H7 (cell line): ENCODE results near the gene SCUBE1. TPM values are rescaled to one million over a fixed set of nuclear protein-coding genes. Genes with fewer than 3 reads are reported as not detected.
A peak's percentile ranks its signal among the peaks of the same experiment; 100 is the strongest.

Experiments used
- DNase-seq: peaks from one replicate; pipeline ENCODE4 v3.0.0; 2012
- H3K27me3 ChIP-seq: 2 replicates; pipeline ENCODE4 v1.6.0; 2011; ENCODE audit warnings: mild to moderate bottlenecking, low read length; ENCODE audit not compliant: control insufficient read depth, insufficient read depth
- H3K36me3 ChIP-seq: replicated peaks from 2 replicates; pipeline ENCODE4 v1.5.1; 2011; ENCODE audit warnings: low read length; ENCODE audit not compliant: control insufficient read depth, insufficient read depth
- H3K4me3 ChIP-seq: 2 replicates; pipeline ENCODE4 v1.5.1; 2011; ENCODE audit warnings: low read depth, mild to moderate bottlenecking, control low read depth, low read length, moderate library complexity; ENCODE audit not compliant: insufficient read depth
- total RNA-seq: library from RNA; depleted of rRNA; stranded (reverse); fragments of >200 nt; shearing (Covaris generic); gene quantifications from 2 replicates; pipeline ENCODE4 v1.2.3, GENCODE V29; 2014

The SCUBE1 gene
- total RNA-seq, 1 experiment from 2014 or later, result 0.45 TPM

DNA sequence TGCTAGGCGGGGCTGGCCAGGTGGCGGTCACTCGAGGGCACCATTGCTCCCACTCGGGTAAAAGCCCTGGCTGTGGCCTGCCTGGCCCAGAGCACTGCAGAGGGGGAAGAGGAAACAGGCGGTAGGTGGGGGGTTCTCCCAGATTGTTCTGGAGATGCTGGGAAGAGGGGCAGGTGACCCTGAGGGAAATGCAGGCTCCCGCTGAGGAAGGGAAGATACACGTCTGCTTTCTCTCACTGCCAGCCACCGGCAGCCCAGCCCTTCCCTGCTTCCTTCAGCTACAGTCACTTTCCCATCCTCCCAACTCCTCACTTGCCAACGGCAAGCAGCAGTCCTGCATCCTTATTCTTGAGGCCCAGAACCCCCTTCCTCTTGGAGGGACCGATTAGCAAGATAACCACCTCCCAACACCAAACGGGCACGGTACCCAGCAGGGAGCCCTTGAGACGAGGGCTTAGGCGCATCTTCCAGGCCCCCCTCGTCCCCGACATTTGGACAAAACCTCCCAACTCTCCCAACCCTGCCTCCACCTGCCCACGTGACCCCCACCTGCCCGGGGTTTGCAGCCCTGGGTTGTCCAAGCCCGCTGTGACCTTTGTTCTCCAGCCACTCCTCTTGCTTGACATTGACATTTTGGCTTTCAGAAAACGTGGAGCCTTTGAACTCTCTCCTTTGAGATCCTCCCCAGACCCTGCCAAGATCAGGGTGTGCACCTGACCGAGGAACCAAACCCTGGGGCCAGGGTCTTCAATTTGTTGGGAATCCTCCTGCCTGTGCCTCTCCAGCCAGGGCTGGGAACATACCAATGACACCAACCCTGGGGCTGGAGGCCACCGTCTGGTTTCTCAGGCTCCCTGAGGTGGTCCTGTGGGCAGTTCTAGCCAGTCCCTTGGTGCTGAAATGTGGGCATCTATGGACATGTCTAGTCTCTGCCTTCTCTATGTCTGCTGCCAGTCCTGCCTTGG is 107.4 kb downstream of the SCUBE1 start:
- peak; percentile 66 for DNase-seq
- Histone ChIP-seq H3K27me3 (no peaks in the 10 kb centered on the region), H3K4me3 (no peak overlapping the region), H3K36me3 (no peaks in the 10 kb centered on the region)

DNA sequence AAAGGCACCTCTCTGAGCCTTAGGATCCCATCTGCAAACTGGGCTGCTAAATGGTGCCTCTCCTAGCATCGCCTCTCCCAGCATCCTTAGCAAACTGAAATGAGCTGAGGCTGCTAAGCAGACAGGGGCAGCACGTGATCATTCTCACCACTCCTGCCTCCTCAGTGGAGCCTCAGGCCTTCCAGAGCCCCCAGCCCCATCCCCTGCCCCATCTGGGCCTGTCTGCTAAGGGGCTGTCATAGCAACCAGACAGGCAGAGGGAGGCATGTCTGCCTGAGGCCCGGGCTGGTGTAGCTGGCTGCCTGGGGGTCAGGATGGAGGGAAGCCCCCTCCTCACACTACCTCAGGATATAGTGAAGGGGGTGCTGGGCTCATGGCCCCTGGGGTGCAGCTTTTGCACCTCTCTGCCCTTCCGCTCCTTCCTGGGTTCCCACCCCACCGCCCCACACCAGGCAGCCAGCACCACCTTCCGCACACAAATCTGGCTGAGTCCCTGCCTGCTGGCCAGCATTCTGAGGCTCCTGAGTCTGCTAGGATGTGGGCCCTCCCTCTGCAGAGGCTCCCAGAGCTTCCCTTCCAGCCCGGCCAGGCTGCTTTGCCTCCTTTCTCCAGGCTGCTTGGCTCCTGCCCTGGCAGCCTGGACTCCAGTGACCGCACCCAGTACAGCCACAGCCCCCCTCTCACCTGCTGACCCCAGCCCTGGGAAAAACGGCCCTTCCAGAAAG is 108.7 kb downstream of the SCUBE1 start:
- DNase-seq, result no peak
- no peaks in the 10 kb centered on the region for H3K27me3 ChIP-seq

DNA sequence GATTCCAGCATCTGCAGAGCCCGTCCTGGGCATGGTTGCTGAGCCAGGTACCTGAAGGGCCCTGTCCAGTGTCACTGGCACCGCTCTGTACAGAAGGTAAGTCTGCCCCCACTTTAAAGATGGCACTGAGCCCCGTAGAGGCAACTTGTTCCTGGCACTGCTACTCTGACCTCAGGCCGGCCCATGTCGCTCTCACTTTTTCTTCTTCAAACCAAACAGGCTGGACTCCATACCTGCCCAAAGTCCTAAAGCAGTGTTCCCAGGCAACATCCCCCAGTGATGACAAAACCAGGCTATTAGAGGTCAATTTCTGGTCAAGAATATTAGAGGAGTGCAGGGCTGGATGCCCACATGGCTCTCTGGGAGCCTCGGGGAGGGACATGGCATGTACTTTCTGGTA is 109.6 kb downstream of the SCUBE1 start:
- no peaks in the 10 kb centered on the region for H3K27me3 ChIP-seq
- no peak for DNase-seq
- no peaks in the 10 kb centered on the region for H3K36me3 ChIP-seq
- H3K4me3 ChIP-seq, result no peak overlapping the region

More for the DNA sequence above, 108.7 kb downstream of the SCUBE1 start:
- no peaks in the 10 kb centered on the region for H3K36me3 ChIP-seq
- H3K4me3 ChIP-seq, result no peak overlapping the region

DNA sequence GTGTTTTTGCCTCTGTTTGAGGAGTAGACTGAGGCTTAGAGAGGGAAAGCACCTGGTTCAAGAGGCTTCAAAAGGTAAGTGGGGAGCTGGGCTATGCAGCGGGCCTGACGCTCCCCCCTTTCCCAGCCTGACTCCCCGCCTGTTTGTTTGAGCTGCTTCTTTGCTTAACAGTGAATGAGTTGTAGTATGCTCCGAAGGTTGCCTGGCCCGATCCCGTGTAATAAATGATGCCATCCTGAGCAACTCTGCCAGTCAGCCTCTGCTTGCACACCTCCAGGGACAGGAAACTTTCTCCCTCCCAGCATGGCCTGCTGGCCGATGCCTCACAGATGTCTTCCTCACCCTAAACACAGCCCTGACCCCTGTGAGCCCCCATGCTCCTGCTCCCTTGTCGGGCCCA is 110.7 kb downstream of the SCUBE1 start:
- Histone ChIP-seq H3K27me3 (no peaks in the 10 kb centered on the region), H3K4me3 (no peak overlapping the region), H3K36me3 (no peaks in the 10 kb centered on the region)
- no peak for DNase-seq

DNA sequence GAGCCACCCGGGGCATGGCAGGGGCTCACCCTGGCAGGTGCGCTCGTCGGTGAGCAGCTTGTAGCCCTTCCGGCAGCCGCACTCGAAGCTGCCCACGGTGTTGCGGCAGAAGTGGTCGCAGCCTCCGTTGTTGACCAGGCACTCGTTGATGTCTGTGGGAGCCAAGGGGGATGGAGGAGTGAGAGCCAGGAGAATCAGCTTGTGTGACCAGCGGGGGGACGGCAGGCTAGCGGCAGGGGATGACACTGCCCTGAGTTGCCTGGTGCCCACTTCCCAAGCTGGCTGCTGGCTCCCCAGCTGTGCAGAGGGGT is 111.5 kb downstream of the SCUBE1 start:
- no peak for DNase-seq
- Histone ChIP-seq H3K4me3 (no peak overlapping the region), H3K36me3 (no peaks in the 10 kb centered on the region), H3K27me3 (no peaks in the 10 kb centered on the region)

DNA sequence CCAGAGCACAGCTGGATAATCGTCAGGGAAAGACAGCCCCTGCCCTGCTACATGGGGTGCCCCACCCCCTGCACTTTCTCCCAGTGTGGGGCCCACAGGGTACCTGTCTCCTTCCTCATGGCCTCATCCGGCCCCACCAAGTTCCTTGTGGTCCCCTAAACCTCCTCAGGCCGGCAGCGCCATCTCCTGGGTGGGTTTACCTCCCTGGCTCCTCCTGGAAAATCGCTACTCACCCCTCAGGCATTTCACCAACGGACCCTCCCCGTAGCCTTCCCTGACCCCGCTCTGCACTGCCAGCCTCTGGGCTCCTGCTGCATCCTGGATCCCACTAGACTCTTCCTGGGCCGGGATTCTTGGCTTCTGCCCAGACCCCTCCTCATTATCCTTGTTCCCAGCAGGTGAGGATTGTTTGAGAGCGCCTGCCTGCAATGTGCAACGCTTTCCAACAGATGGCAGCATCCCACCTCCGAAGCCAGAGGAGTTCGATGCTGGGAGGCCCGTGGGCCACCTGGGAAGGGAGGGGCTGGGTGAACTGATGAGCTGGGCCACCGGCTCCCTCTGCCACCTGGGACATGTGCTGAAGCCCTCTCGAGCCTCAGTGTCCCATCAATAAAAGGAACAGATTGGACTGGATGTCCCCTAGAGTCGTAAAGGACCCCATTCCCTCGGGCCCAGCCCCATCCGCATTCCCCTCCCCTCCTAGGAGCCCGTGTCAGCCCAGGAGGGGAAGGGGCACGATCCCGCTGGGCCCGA is 112.0 kb downstream of the SCUBE1 start:
- Histone ChIP-seq H3K36me3 (no peaks in the 10 kb centered on the region), H3K4me3 (peak overlapping the region; percentile 19; the same call in 1 of the 2 replicates), H3K27me3 (no peaks in the 10 kb centered on the region)
- DNase-seq, result peak; percentile 96

DNA sequence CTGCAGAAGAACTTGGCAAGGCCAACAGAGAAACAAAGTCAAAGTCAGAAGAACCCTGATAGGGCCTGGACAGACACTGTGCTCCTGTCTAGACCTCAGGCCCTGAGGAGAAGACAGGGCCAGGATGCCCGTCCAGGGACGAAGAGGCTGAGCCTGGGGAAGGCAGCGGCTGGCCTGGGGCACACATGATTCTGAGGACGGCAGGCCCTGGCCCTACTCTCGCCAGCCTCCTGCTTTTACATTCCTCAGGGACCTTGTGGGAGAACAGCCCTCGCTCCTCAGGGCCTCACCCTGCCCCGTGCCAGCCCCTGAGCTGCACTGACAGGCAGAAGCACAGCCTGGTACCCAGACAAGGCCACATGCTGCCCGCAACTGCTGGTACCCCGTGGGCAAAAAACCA is 112.6 kb downstream of the SCUBE1 start:
- Histone ChIP-seq H3K27me3 (no peaks in the 10 kb centered on the region), H3K4me3 (no peak overlapping the region), H3K36me3 (no peaks in the 10 kb centered on the region)
- DNase-seq, result no peak

DNA sequence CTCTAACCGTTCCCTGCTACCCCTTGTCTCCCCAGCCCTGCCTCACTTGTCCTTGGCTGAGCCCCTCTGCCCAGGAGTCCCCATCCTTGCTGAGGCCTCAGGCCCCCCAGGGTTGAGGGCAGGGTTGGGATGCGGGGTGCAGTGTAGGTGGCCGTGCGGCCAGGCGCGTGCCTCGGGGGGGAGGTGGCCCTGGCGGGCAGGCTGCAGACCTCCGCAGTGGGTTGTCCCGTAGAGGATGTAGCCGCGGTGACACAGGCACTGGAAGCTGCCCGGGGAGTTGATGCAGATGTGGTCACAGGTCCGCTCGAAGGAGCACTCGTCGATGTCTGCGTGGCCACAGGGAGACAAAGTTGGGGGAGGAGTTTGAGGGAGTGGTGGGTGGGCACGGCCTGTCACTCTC is 114.3 kb downstream of the SCUBE1 start:
- Histone ChIP-seq H3K4me3 (no peak overlapping the region), H3K36me3 (no peaks in the 10 kb centered on the region), H3K27me3 (no peaks in the 10 kb centered on the region)
- peak; percentile 60 for DNase-seq

DNA sequence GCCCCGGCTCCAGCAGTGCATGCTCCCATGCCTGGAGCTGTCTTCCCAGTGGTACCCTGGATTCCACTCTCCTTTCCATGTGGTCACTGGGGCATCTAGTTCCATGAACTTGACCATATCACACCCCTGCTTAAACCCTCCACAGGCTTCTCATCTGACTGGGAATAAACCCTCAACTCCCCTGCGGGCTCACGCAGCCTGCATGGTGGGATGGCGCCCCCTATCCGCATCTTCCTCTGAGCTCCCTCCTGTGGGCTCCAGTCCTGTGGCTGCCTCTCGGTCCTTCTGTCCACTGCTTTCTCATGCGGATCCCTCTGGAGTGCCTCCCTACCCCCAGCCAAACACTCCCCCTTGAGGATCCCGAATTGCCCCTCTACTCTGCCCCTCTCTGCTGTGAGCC is 114.8 kb downstream of the SCUBE1 start:
- Histone ChIP-seq H3K36me3 (no peaks in the 10 kb centered on the region), H3K27me3 (no peaks in the 10 kb centered on the region), H3K4me3 (no peak overlapping the region)
- peak; percentile 92 for DNase-seq

DNA sequence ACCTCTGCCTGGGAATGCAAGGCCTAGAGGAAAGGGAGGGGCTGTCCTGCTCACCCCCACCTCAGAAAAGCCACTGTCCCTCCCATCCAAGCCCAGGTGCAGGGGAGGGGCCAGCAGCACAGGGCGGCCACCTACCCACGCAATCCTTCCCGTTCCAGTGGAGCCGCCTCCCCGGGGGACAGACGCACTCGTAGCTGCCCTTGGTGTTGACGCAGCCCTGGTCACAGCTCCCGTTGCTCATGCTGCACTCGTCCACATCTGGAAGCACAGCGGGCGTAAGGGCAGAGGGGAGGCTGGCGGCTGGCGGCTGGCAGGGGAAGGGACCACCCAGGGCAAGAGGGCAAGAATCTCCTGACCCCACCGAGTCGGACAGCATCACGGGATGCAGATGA is 115.9 kb downstream of the SCUBE1 start:
- no peaks in the 10 kb centered on the region for H3K36me3 ChIP-seq
- peak; percentile 78 for DNase-seq
- H3K27me3 ChIP-seq, result no peaks in the 10 kb centered on the region
- no peak overlapping the region for H3K4me3 ChIP-seq

DNA sequence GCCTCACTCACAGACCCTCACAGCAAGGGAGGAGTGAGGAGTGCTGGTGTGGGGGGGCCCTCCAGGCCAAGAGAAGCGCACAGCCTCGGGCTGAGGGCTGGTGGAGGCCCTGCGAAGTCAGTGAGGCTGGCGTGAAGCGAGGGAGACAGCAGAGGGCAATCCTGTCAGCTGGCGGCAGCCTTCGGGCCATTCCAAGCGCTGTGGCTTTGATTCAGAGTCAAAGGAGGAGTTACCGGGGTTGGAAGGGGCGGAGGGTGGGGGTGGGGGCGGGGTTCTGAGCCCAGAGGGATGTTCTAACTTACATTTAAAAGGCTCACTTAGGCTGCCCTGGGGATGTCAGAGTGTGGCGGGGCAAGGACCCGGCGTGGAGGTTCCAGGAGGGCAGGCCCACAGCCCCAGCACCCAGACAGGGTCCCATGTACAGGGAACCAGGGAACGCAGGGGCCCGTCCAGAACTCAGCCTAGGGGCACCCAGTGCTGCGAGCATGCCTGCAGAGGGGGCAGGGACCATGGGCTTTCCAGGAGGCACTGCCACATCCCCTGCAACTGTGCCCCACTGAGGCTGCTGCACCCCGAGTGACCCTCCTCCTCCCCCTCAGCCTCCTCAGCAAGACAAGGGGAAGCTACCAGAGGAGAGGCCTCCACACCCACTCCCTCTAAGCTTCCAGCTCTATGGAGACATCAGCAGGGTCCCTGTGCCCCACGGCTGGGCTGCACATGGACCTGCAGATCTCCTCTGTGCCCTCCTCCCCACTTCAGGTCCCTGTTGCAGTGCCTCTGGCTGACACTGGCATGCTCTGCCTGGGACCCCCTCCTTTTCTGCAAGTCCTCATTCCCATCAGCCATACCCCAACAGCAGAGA is 116.6 kb downstream of the SCUBE1 start:
- Histone ChIP-seq H3K4me3 (no peak overlapping the region), H3K36me3 (no peaks in the 10 kb centered on the region), H3K27me3 (no peaks in the 10 kb centered on the region)
- peak; percentile 95 for DNase-seq

DNA sequence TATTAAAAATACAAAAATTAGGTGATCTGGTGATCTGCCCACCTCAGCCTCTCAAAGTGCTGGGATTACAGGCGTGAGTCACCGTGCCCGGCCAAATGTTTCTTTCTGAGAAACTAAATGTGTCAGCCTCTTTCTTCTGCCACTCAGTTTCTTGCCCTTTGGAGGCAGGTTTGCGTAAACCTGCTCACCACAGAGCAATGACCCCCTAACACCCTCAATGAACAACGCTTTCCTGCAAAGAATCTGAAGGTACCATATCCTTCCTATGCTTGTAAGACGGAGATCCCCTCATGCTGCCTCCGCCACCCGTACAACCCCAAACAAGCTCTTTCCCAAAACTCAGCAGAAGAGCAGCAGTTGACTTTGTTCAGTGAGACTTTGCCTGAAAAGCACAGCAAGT is 117.6 kb downstream of the SCUBE1 start:
- no peaks in the 10 kb centered on the region for H3K27me3 ChIP-seq
- H3K36me3 ChIP-seq, result no peaks in the 10 kb centered on the region

DNA sequence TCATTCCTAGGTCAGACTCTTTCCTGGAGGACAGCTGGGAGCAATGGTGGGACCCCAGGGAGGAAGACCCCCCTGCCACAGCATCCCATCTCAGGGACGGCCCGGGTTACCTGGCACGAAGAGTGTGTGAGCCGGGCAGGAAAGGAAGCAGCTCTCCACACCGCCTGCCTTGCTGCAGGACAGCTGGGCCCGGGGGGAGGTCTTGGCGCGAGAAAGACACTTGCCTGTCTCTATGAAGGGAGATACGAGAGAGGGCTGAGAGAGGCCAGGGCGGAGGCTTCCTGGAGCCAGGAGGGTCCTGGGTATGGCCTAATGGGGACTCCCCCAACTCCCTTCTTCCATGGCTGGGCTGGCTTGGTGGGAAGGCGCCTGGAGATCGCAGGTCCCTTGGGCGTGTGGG is 120.2 kb downstream of the SCUBE1 start:
- H3K36me3 ChIP-seq, result no peaks in the 10 kb centered on the region
- no peak for DNase-seq
- no peaks in the 10 kb centered on the region for H3K27me3 ChIP-seq
- H3K4me3 ChIP-seq, result no peak overlapping the region

More for the DNA sequence above, 117.6 kb downstream of the SCUBE1 start:
- DNase-seq, result no peak
- no peak overlapping the region for H3K4me3 ChIP-seq

DNA sequence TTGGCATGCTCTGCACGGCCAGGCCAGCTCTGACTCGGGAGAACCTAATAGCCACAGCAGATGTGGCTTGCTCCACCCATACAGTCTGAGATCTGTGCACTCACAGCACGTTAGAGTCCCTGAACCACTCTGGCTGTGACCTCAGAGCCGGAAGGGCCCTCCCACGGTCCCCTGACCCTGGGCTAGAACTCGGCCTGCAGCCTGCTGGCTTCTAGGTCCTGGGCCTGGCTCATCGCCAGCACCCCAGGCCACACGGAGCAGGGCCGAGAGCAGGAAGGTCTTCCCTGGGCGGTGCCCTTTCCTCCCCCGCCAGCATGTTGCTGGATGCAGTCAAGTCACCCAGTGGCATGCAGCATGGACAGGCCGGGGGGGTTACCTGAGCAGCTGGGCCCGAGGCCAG is 120.9 kb downstream of the SCUBE1 start:
- Histone ChIP-seq H3K27me3 (no peaks in the 10 kb centered on the region), H3K4me3 (no peak overlapping the region), H3K36me3 (no peaks in the 10 kb centered on the region)
- DNase-seq, result no peak
